HG02623 (cell line): ENCODE data around the gene B3GNT3.
"Not testable (repeated sequence)": the region's sequence is repeated elsewhere in the genome, so short reads cannot be mapped to it uniquely, and the experiment has no call there.

Experiments used
- ATAC-seq: cut with Tn5 transposase; IDR thresholded peaks from one replicate; pipeline ENCODE4 v1.9.1; 2021; ENCODE audit warnings: moderate library complexity; ENCODE audit not compliant: unreplicated experiment

The B3GNT3 gene

GRCh38 chr19:17796838-17797423 is 2.0 kb downstream of the B3GNT3 start:
- ATAC-seq, result no peak

- no peak for ATAC-seq
Observed at GRCh38 chr19:17797424-17798201, 2.7 kb downstream of the B3GNT3 start.

- ATAC-seq, result not testable (repeated sequence)
Observed at GRCh38 chr19:17798599-17798998, 3.7 kb downstream of the B3GNT3 start.

GRCh38 chr19:17802137-17802858 is 7.4 kb downstream of the B3GNT3 start:
- no peak for ATAC-seq

GRCh38 chr19:17803264-17803896 is 8.4 kb downstream of the B3GNT3 start:
- no peak for ATAC-seq

- no peak for ATAC-seq
Observed at GRCh38 chr19:17805427-17805826, 10.5 kb downstream of the B3GNT3 start.

- ATAC-seq, result no peak
Observed at GRCh38 chr19:17806945-17807344, 12.0 kb downstream of the B3GNT3 start.

- no peak for ATAC-seq
Observed at GRCh38 chr19:17807731-17808316, 12.9 kb downstream of the B3GNT3 start.

GRCh38 chr19:17811103-17811502 is 16.2 kb downstream of the B3GNT3 start:
- ATAC-seq, result no peak

- no peak for ATAC-seq
Observed at GRCh38 chr19:17811681-17812080, 16.7 kb downstream of the B3GNT3 start.

- no peak for ATAC-seq
Observed at GRCh38 chr19:17812099-17812498, 17.2 kb downstream of the B3GNT3 start.

- no peak for ATAC-seq
Observed at GRCh38 chr19:17817668-17818363, 22.9 kb downstream of the B3GNT3 start.

- no peak for ATAC-seq
Observed at GRCh38 chr19:17821190-17821589, 26.3 kb downstream of the B3GNT3 start, which contains the start of gene INSL3. INSL3 (minus strand) TSS chr19:17821519; CDS start chr19:17821506, 13 bp downstream.

- ATAC-seq, result no peak
Observed at GRCh38 chr19:17824339-17824738, 29.4 kb downstream of the B3GNT3 start.

- no peak for ATAC-seq
Observed at GRCh38 chr19:17826508-17827056, 31.6 kb downstream of the B3GNT3 start.

- no peak for ATAC-seq
Observed at GRCh38 chr19:17829855-17830566, 35.1 kb downstream of the B3GNT3 start.

GRCh38 chr19:17830567-17831418 is 35.9 kb downstream of the B3GNT3 start:
- no peak for ATAC-seq

- no peak for ATAC-seq
Observed at GRCh38 chr19:17831419-17831888, 36.5 kb downstream of the B3GNT3 start.
